HCT116 (cell line): ENCODE data around the gene RAVER2. TPM values are rescaled to one million over a fixed set of nuclear protein-coding genes. Genes with fewer than 3 reads are reported as not detected.

Experiments
- ATAC-seq: fragments of 200-7000 bp; cut with Tn5 transposase; 2 replicates; pipeline ENCODE4 v1.9.1; 2020; ENCODE audit warnings: mild to moderate bottlenecking, moderate library complexity
- BruUV-seq: library from RNA; stranded (reverse); fragments of 400-500 nt; replicated peaks from 2 replicates; lab custom pipeline; 2021; lab: Mats Ljungman, UMichigan
- CTCF ChIA-PET: fragments of 300-600 bp; sonication (Branson Sonifier 250); formaldehyde crosslinking; loops from one replicate; lab custom pipeline; 2021; ENCODE audit warnings: antibody characterized with exemption; lab: Charles Lee
- POLR2A ChIA-PET: fragments of 300-600, 350-600 bp; sonication (Branson Sonifier 250); formaldehyde crosslinking; loops from one replicate; lab custom pipeline; 2021; ENCODE audit warnings: antibody characterized with exemption; lab: Charles Lee
- RAD21 ChIA-PET, 2 experiments: fragments of 300-600 bp; sonication (Branson Sonifier 250); formaldehyde crosslinking; loops; one replicate each; lab custom pipeline; 2023; ENCODE audit warnings: low total read pairs in 2 of 2; ENCODE audit not compliant: uncharacterized antibody in 2 of 2, unreplicated experiment in 2 of 2, low non-redundant PET in 1 of 2; lab: Charles Lee
- DNase-seq: peaks from one replicate; pipeline ENCODE4 v3.0.0-alpha.2; 2010; ENCODE audit warnings: low read depth, low spot score
- H2AFZ ChIP-seq: fragments of 200-600 bp; shearing (Covaris generic), sonication (generic); 2 replicates; pipeline ENCODE4 v1.6.1; 2017; ENCODE audit warnings: low read depth, mixed run types, mixed read lengths, antibody characterized with exemption, low read length; ENCODE audit not compliant: poor library complexity, severe bottlenecking
- H3K27ac ChIP-seq: 2 replicates; pipeline ENCODE4 v1.5.1; 2012; ENCODE audit warnings: low read depth, low read length
- H3K27me3 ChIP-seq: fragments of 200-600 bp; sonication (generic); 2 replicates; pipeline ENCODE4 v1.6.1; 2016; ENCODE audit warnings: mixed run types, low read length, mixed read lengths; ENCODE audit not compliant: insufficient read depth
- H3K36me3 ChIP-seq, 2 experiments: fragments of 200-500 bp in 1 of 2; fragments of 200-600 bp in 1 of 2; sonication (Bioruptor generic) in 1 of 2; sonication (generic) in 1 of 2; 2 replicates each; pipeline versions ENCODE4 v1.5.1 to v1.6.1; 2014 to 2016; ENCODE audit warnings: low read length in 2 of 2, inconsistent platforms in 1 of 2, mixed read lengths in 1 of 2, mixed run types in 1 of 2; ENCODE audit not compliant: insufficient read depth in 2 of 2, control insufficient read depth in 1 of 2
- H3K4me1 ChIP-seq, 2 experiments: fragments of 200-600 bp in 1 of 2; sonication (generic) in 1 of 2; 2 replicates each; pipeline versions ENCODE4 v1.5.1 to v1.6.1; 2012 to 2017; ENCODE audit warnings: low read length in 2 of 2, inconsistent platforms in 1 of 2, mild to moderate bottlenecking in 1 of 2, mixed read lengths in 1 of 2, mixed run types in 1 of 2, moderate library complexity in 1 of 2; ENCODE audit not compliant: insufficient read depth in 2 of 2, control insufficient read depth in 1 of 2
- H3K4me2 ChIP-seq: fragments of 200-600 bp; sonication (generic); 2 replicates; pipeline ENCODE4 v1.6.1; 2017; ENCODE audit warnings: mixed run types, low read length, mixed read lengths
- H3K4me3 ChIP-seq, 2 experiments: fragments of 200-600 bp in 1 of 2; sonication (generic) in 1 of 2; replicated peaks in 1 of 2; 2 replicates each; pipeline ENCODE4 v1.5.1; 2011 to 2016; ENCODE audit warnings: low read length in 2 of 2, control low read depth in 1 of 2, low read depth in 1 of 2, mild to moderate bottlenecking in 1 of 2, mixed read lengths in 1 of 2, mixed run types in 1 of 2
- H3K79me2 ChIP-seq: fragments of 200-600 bp; sonication (generic); 2 replicates; pipeline ENCODE4 v1.6.1; 2017; ENCODE audit warnings: mild to moderate bottlenecking, mixed run types, low read length, moderate library complexity, mixed read lengths; ENCODE audit not compliant: insufficient read depth
- H3K9ac ChIP-seq: fragments of 200-600 bp; sonication (generic); 2 replicates; pipeline ENCODE4 v1.6.1; 2016; ENCODE audit warnings: low read length, mixed read lengths
- H3K9me2 ChIP-seq: fragments of 200-600 bp; sonication (generic), shearing (Covaris generic); 2 replicates; pipeline ENCODE4 v1.6.1; 2017; ENCODE audit warnings: mixed run types, mild to moderate bottlenecking, moderate library complexity; ENCODE audit not compliant: insufficient read depth
- H3K9me3 ChIP-seq, 2 experiments: fragments of 200-500 bp in 1 of 2; fragments of 200-600 bp in 1 of 2; sonication (Bioruptor generic) in 1 of 2; sonication (generic) in 1 of 2; 2 replicates each; pipeline ENCODE4 v1.6.1; 2014 to 2017; ENCODE audit warnings: low read length in 2 of 2, mixed read lengths in 2 of 2, inconsistent platforms in 1 of 2, low read depth in 1 of 2, mild to moderate bottlenecking in 1 of 2, mixed run types in 1 of 2, moderate library complexity in 1 of 2; ENCODE audit not compliant: control insufficient read depth in 1 of 2, insufficient read depth in 1 of 2
- H4K20me1 ChIP-seq: fragments of 200-600 bp; sonication (generic), shearing (Covaris generic); 2 replicates; pipeline ENCODE4 v1.6.1; 2017; ENCODE audit warnings: mixed run types, mild to moderate bottlenecking, moderate library complexity; ENCODE audit not compliant: insufficient read depth
- CBX3 ChIP-seq: IDR thresholded peaks from 2 replicates; pipeline ENCODE4 v1.6.1; 2012; ENCODE audit warnings: low read depth
- CEBPB ChIP-seq: IDR thresholded peaks from 2 replicates; pipeline ENCODE4 v1.6.1; 2012; ENCODE audit warnings: low read depth
- EGR1 ChIP-seq: IDR thresholded peaks from 2 replicates; pipeline ENCODE4 v1.6.1; 2012; ENCODE audit warnings: low read depth
- ELF1 ChIP-seq: IDR thresholded peaks from 2 replicates; pipeline ENCODE4 v1.6.1; 2012; ENCODE audit warnings: low read depth, borderline replicate concordance
- EZH2 ChIP-seq: fragments of 200-600 bp; sonication (generic); IDR thresholded peaks from 2 replicates; pipeline ENCODE4 v1.6.1; 2017; ENCODE audit warnings: antibody characterized with exemption, mixed run types
- JUND ChIP-seq: IDR thresholded peaks from 2 replicates; pipeline ENCODE4 v1.6.1; 2012
- MAX ChIP-seq: IDR thresholded peaks from 2 replicates; pipeline ENCODE4 v1.6.1; 2012
- POLR2AphosphoS5 ChIP-seq: IDR thresholded peaks from 2 replicates; pipeline ENCODE4 v1.6.1; 2011; ENCODE audit warnings: mild to moderate bottlenecking, low read depth, low read length, moderate library complexity
- RAD21 ChIP-seq: IDR thresholded peaks from 2 replicates; pipeline ENCODE4 v1.6.1; 2012; ENCODE audit warnings: low read depth, mild to moderate bottlenecking
- REST ChIP-seq: IDR thresholded peaks from 2 replicates; pipeline ENCODE4 v1.6.1; 2012; ENCODE audit warnings: low read depth
- SP1 ChIP-seq: IDR thresholded peaks from 2 replicates; pipeline ENCODE4 v1.6.1; 2012; ENCODE audit warnings: low read depth
- TCF7L2 ChIP-seq: IDR thresholded peaks from 2 replicates; pipeline ENCODE4 v1.7.0; 2011; ENCODE audit warnings: borderline replicate concordance, inconsistent platforms; ENCODE audit not compliant: insufficient read depth, insufficient read length; ENCODE audit errors: extremely low read depth
- ZBTB33 ChIP-seq: IDR thresholded peaks from 2 replicates; pipeline ENCODE4 v1.6.1; 2011; ENCODE audit warnings: mild to moderate bottlenecking, low read length, moderate library complexity; ENCODE audit not compliant: insufficient replicate concordance; ENCODE audit errors: extremely low read depth
- ZFX ChIP-seq: fragments of 450-650 bp; IDR thresholded peaks from 2 replicates; pipeline ENCODE4 v1.6.1; 2017
- ZNF274 ChIP-seq: fragments of 200-500 bp; sonication (Bioruptor generic); IDR thresholded peaks from 2 replicates; pipeline ENCODE4 v1.6.1; 2014; ENCODE audit warnings: mild to moderate bottlenecking, low read depth, low read length, inconsistent platforms
- intact Hi-C: fragments of 100-400 bp; cut with micrococcal nuclease; formaldehyde crosslinking; loops from 2 replicates; pipeline ENCODE4 v1.10.0; 2022
- total RNA-seq: library from RNA; stranded (reverse); gene quantifications from one replicate; pipeline ENCODE4 v1.2.1, GENCODE V29; 2021; ENCODE audit not compliant: unreplicated experiment
- TF ChIP-seq, protein P1 (sequence below): IDR thresholded peaks from 2 replicates; pipeline ENCODE4 v1.6.1; 2012

Gene RAVER2
- total RNA-seq, 1 experiment from 2014 or later, result 23.2 TPM

GRCh38 chr1:64830030-64830651 lies 85.3 kb downstream of the RAVER2 start:
- H3K27ac ChIP-seq, result no peak overlapping the region
- intact Hi-C loops, result no loop called here
- no peaks in the 10 kb centered on the region for H3K79me2 ChIP-seq
- RAD21 ChIA-PET, result no interaction called here
- DNase-seq, result no peak
- no peak overlapping the region for H3K4me3 ChIP-seq
- BruUV-seq, result no TSS peak
- ATAC-seq, result no peak
- POLR2A ChIA-PET, result no interaction called here
- H4K20me1 ChIP-seq, result no peaks in the 10 kb centered on the region
- no peak overlapping the region for H3K4me2 ChIP-seq
- peaks cover 8 to 22% of the 10 kb centered on the region in 2 experiments; a peak in 3 of 4 replicates for H3K36me3 ChIP-seq
- H3K4me1 ChIP-seq, result no peaks in the 10 kb centered on the region
- no peaks in the 10 kb centered on the region for H3K27me3 ChIP-seq
- H3K9me3 ChIP-seq, result no peaks in the 10 kb centered on the region
- H3K9ac ChIP-seq, result no peak overlapping the region
- CTCF ChIA-PET, result no interaction called here
- TF ChIP-seq TCF7L2 (no peak), POLR2AphosphoS5 (no peak), CEBPB (no peak), CBX3 (no peak), REST (no peak), ELF1 (no peak), EGR1 (no peak), ZNF274 (no peak), MAX (no peak), ZBTB33 (no peak), RAD21 (no peak), ZFX (no peak), SP1 (no peak), JUND (no peak), EZH2 (no peak)
- TF ChIP-seq, protein P1, sequence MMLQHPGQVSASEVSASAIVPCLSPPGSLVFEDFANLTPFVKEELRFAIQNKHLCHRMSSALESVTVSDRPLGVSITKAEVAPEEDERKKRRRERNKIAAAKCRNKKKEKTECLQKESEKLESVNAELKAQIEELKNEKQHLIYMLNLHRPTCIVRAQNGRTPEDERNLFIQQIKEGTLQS, result no peak
- no peaks in the 10 kb centered on the region for H3K9me2 ChIP-seq
- no peak overlapping the region for H2AFZ ChIP-seq
